ENCODE data around the gene ZCRB1. TPM values are rescaled to one million over a fixed set of nuclear protein-coding genes. Genes with fewer than 3 reads are reported as not detected.
"Not testable (repeated sequence)": the region's sequence is repeated elsewhere in the genome, so short reads cannot be mapped to it uniquely, and the experiment has no call there.

ZCRB1 gene, protein sequence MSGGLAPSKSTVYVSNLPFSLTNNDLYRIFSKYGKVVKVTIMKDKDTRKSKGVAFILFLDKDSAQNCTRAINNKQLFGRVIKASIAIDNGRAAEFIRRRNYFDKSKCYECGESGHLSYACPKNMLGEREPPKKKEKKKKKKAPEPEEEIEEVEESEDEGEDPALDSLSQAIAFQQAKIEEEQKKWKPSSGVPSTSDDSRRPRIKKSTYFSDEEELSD
- total RNA-seq, result 58.6 TPM
- long read RNA-seq, transcript ZCRB1-201 (8 exons, 1,827 nt), result major isoform, 38 of 66 reads
- long read RNA-seq, partial matches to known transcripts, result 28 of 66 reads
- long read RNA-seq, other reads (novel, unspliced or antisense), result 0 of 66 reads

DNA sequence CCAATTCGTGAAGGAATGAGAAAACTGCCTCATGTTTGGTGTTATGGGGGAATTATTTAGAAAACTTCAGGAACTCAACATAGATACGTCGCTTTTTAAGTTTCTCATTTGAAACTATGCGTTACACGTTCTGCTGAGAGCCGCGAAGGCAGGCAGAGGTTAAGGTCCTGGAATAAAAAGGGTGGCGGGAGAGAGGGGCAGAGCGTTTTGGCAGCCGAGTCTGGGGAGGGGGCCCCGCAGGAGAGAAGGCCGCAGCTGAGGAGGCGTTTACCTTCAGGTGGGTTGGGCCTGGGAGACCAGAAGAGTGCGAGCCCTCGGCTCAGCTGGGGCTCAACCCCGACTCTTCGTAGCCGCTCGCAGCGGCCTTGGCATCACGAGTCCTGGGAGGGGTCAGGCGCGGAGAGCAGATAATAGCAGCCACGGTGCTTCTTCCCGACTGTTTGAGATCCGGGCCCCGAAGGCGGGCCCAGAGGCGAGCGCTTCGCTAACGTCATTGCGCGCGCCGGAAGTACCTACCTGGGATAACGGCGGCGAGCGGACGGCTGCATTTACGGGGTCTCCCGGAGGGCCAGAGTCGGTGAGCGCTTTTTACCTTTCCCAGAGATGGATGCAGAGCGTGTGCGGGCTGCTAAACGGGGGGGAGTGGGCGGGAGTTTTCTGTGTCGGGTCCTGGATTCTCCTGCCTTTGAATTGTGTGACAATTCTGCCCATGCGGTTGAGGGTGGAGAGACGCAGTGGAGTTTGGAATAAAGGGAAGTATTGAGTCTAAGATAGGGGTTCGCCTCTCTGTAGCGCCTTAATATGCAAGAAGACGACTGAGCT lies at the start of gene ZCRB1, which contains the start of gene PPHLN1:
Gene ZCRB1 (minus strand): TSS at position 442 of the 822 bp plus-strand sequence. CDS start 1,992 bp downstream, outside the sequence.
Gene PPHLN1 (plus strand): TSS at position 515 of the 822 bp plus-strand sequence. CDS start 9,736 bp downstream, outside the sequence.
- ATAC-seq, result peak; percentile 99
- peak; percentile 89 for DNase-seq
- intact Hi-C loops (cut with micrococcal nuclease), result no loop called here

DNA sequence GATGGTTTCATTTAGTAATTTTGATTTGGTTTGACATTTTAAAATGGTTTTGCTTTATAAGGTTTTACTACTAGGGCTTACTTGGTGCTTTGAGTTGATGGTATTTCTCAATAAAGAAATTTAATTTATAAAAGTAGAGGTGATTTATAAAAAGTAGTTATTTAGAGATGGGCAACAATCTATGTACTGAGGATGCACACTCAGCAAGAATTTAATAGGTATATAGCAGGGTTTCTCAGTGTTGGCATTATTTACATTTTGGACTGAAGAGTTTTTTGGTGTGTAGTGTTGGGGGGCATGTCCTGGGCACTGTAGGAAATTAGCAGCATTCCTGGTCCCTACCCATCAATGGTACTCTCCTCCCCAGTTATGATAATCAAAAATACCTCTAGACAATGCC lies 47.8 kb upstream of the ZCRB1 start:
- intact Hi-C loops (cut with micrococcal nuclease), result no loop called here
- DNase-seq (no peak), ATAC-seq (no peak)

DNA sequence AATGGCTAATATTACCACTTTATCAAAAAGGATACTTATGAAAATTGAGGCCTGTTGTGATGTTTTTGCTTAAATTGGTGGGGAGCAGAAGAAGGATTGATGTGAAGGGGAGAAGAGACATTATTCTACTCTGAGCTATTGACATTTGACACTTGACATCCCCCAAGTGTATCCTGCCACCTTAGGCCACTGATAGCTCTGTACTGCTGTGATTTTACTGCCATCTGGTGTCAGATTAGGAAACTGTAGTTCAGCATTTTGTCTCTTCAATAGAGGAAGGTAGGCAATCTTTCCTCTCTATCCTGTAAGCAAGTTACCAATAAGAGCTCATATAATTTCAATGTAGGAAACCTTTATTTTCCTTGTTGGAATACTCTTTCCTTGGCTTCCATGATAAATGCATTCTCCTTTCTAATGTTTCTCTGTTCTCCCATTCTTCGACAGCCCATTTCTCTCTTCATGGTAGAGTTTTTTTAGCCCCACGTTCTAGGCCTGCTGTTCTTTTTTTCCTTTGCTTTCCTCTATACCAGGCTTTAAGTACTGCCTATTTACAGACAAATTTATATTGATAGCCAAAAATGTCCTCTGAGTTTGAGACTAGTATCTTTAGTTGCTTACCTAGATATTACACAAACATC lies 46.4 kb upstream of the ZCRB1 start:
- intact Hi-C loops (cut with micrococcal nuclease), result no loop called here
- ATAC-seq (peak; percentile 71), DNase-seq (no peak)

DNA sequence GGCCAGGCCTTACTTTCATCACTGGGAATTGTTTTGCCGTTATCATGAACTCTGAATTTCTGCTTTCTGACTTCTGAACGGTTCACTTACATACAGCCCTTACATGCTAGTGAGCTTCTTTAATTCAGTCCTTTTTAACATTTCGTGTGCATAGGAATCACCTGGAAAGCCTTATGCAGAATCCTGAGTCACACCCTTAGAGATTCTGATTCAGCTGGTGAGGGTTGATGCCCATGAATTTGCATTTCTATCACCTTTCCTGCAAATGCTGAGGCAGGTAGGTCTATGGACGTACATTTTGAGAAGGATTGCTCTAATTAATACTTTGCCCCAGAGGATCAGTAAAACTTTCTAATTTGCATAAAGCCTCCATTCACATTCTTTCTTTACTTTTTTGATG lies 44.1 kb upstream of the ZCRB1 start:
- DNase-seq, result no peak
- no peak for ATAC-seq
- intact Hi-C loops (cut with micrococcal nuclease), result no loop called here

DNA sequence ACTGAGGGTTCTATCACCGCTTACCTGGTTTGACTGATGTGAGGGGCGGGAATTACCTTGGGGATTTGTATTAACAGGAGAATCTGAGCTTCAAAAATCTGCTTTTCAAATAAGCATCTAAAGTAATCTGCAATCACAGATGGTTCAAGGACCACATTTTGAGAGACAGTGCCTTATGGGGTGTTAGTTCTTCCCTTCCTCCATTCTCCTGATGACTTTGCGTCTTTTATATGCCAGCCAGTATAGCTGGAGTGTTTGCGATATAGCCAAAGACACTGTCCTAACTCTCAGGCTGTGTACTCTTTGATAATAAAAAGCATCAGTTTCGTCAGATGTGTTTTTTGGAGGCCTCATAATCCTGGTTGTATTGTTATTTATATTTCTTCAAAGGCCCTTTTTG lies 39.6 kb upstream of the ZCRB1 start:
- intact Hi-C loops (cut with micrococcal nuclease), result no loop called here
- DNase-seq (no peak), ATAC-seq (no peak)

DNA sequence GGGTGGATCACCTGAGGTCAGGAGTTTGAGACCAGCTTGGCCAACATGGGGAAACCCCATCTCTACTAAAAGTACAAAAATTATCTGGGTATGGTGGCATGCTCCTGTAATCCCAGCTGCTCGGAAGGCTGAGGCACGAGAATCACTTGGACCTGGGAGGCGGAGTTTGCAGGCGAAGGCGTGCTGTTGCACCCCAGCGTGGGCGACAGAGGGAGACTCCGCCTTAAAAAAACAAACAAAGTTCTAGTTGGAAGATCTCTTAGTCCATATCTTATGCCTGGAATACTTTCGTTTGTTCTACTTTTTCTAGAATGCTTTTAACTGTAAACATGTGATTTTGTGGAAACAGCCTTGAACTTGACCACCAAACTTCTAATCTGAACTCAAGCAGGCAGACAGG lies 38.8 kb upstream of the ZCRB1 start:
- intact Hi-C loops (cut with micrococcal nuclease), result no loop called here
- DNase-seq, result no peak
- no peak for ATAC-seq

DNA sequence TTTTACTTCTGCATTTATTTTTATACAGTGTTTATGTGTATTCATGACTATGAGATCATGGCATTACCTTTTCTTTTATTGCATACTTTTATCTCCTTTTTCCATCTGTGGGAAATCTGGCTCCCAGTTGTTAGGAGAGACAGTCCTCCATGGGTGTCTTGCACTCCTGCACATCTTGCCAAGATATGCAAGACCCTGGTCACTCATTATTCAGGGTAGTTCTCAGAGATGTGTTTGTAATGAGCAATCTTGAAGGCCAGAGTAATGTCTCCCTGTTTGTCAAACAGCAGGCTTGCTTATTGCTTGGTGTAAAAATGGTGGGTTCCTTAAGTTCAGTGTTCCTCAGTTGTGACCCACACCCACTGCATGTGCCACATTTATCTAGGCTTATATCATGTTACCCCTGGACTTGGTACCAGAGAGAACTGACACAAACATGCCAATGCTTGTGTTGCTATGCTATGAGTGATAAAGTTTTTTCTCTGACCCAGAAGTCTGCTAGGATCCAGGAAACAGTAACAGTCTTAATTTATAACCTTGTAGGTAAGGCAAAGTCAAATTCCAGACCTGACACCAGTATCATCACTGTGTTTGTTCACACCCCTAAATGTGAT lies 36.9 kb upstream of the ZCRB1 start:
- intact Hi-C loops (cut with micrococcal nuclease), result no loop called here
- DNase-seq, result no peak
- no peak for ATAC-seq

DNA sequence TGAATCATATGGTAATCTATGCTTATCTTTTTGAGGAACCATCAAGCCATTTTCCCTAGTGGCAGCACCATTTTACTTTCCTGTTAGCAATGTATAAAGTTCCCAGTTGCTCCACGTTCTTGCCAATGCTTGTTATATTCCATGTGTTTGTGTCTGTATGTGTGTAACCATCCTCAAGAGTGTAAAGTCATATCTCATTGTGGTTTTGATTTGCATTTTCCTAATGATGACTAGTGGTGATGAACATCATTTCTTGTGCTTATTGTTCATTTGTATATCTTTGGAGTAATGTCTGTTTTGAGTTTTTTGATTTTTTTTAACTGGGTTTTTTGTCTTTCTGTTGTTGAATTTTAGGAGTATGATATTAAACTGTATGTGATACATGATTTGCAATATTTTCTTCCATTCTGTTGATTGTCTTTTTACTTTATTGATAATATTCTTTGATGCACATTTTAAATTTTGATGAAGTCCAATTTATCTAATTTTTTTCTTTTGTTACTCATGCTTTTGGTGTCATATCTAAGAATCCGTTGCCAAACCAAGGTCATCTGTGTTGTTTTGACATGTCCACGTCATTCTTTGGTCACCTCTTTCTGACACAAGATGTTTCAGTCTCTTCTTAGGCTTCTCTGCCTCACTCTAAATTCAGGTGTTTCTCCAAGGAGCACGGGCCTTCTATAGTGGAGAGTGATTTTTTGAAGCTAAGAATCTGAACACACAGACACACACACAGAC lies 36.2 kb upstream of the ZCRB1 start:
- DNase-seq, result no peak
- no peak for ATAC-seq
- intact Hi-C loops (cut with micrococcal nuclease), result no loop called here

DNA sequence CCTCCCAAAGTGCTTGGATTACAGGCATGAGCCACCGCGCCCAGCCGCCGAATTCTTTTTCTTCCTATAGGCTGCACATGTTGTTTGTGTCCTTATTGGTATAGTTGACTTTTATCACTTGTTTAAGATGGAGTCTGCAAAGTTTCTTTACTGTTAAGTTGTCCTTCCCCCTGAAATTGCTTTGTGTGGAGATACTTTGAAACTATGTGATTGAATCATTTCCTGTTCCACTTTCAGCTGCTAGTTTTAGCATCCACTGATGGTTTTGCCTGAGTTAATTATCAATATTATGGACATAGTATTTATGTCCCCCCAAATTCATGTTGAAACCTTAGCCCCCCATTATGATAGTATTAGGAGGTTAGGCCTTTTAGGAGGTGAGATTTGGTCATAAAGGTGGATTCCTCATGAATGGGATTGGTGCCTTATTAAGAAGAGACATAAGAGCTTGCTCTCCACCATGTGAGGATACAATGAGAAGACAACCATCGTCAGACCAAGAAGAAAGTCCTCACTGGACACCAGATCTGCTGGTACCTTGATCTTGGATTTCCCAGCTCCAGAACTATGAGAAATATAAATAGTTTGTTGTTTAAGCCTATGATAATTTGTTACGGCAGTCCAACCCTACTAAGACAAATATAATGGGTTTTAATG lies 35.0 kb upstream of the ZCRB1 start:
- DNase-seq, result no peak
- intact Hi-C loops (cut with micrococcal nuclease), result no loop called here
- ATAC-seq, result no peak

DNA sequence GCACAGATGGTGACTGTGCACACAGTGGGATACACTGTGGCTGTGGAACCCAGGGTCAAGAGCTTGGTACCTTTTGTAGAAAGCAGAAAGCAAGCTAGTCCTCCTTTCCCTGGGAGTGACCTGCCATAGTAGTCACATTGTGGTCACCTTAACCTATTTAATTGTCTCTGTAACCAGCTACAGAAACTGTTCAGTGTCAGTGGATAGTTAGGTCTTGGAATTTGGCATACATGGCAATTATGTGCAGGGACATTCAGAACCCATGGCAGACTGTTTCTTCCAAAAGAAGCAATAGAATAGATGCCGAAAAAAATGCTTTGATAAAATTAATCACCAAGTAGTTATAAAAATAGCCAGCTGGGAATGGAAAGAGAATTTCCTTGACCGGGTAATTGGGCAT lies 30.4 kb upstream of the ZCRB1 start:
- ATAC-seq (peak; percentile 87), DNase-seq (no peak)
- intact Hi-C loops (cut with micrococcal nuclease), result no loop called here

DNA sequence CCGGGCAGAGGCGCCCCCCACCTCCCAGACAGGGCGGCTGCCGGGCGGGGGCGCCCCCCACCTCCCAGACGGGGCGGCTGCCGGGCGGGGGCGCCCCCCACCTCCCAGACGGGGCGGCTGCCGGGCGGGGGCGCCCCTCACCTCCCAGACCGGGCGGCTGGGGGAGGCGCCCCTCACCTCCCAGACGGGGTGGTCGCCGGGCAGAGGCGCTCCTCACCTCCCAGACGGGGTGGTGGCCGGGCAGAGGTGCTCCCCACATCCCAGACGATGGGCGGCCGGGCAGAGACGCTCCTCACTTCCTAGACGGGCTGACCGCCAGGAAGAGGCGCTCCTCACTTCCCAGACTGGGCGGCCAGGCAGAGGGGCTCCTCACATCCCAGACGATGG lies 24.1 kb upstream of the ZCRB1 start:
- intact Hi-C loops (cut with micrococcal nuclease); DNase-seq; ATAC-seq: not testable (repeated sequence)

DNA sequence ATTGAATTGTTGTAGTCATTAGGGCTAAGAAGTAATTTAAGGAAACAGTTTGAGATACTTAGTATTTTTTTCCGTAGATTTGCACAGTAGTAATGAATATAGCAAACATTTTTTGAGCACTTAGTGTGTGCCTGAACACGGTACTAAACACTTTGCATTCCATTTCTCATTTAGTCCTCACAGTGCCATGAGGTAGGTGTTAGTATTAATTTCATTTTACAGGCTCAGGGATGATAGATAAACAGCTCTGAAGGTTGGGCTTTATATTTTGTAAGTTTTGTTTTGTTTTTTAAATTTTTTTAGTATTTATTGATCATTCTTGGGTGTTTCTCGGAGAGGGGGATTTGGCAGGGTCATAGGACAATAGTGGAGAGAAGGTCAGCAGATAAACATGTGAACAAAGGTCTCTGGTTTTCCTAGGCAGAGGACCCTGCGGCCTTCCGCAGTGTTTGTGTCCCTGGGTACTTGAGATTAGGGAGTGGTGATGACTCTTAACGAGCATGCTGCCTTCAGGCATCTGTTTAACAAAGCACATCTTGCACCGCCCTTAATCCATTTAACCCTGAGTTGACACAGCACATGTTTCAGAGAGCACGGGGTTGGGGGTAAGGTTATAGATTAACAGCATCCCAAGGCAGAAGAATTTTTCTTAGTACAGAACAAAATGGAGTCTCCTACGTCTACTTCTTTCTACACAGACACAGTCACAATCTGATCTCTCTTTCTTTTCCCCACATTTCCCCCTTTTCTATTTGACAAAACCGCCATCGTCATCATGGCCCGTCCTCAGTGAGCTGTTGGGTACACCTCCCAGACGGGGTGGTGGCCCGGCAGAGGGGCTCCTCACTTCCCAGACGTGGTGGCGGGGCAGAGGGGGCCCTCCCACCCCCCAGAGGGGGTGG lies 23.5 kb upstream of the ZCRB1 start:
- intact Hi-C loops (cut with micrococcal nuclease); DNase-seq: not testable (repeated sequence)
- ATAC-seq, result peak; percentile 58

DNA sequence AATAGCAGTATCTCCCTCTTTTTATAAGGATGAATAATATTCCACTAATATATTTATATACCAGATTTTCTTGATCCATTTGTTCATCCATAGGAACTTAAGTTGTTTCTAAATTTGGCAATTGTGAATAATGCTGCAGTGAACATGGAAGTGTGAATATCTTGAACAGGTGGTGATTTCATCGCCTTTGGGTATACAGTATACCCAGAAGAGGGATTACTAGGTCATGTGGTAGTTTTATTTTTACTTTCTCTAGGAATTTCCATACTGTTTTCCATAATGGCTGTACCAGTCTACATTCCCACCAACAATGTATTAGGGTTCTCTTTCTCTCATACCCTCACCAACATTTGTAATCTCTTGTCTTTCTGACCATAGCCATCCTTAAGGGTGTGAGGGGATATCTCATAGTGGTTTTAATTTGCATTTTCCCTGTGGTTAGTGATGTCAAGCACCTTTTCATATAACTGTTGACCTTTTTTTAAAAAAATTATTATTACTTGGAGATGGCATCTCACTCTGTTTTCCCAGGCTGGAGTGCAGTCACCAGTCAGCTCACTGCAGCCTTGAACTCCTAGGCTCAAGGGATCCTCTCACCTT lies 20.6 kb upstream of the ZCRB1 start:
- ATAC-seq, result no peak
- no peak for DNase-seq
- intact Hi-C loops (cut with micrococcal nuclease), result no loop called here

DNA sequence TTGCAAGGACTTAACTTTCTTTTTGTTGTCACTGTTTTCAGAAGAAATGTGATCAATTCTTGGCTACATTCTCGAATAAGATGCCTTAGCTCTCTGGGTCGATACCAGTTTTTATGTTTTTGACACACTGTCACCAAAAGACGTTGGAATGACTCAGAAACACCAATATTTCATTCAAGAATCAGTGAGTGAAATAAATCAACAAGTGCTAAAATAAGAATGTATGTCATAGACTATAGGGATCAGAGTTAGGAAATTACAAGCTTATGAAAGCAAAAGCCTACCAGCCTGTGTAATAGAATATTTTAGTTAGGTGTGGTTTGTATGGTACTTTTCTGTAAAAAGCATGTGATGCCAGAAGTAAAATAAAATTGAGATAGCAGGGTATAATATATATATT lies 17.8 kb upstream of the ZCRB1 start:
- intact Hi-C loops (cut with micrococcal nuclease), result no loop called here
- no peak for ATAC-seq
- no peak for DNase-seq

DNA sequence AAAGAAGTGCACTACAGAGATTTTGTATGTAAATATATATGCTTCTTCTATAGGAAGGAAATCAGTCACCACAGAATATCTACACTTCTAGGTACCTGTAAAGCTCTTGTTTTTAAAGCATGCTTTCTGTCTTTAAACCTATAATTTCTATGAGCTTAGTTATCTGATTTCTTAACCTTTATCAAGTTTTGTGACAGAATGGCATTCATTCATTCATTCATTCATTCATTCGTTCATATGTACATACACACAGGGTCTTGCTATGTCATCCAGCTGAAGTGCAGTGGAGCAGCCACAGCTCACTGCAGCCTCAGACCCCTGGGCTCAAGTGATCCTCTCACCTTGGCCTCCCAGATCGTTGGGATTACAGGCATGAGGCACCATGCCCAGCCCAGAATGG lies 16.1 kb upstream of the ZCRB1 start:
- no peak for ATAC-seq

DNA sequence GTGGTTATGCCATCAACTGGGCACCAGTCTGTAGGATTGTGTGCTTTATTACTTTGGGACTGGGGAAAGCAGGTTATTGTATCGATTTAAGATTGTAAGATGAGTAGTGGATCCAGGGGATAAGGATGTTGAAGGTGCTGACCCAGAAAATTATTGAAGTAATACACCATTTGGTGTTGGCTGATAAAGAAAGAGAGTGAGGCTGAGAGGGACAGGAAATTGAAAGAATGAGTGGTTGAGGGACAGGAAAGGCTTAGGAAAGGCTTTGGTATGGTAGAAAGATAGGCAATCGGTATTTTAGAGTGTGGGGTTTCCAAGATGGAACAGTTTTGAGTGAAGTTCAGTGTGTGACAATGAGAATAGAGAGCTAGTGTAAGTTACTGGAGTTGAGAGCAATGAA lies 12.4 kb upstream of the ZCRB1 start:
- DNase-seq (no peak), ATAC-seq (no peak)
- intact Hi-C loops (cut with micrococcal nuclease), result loop anchor here (2.0 to 10.0 kb wide), 2 partner anchors 209 to 1063 kb away; no protein-coding TSS in a partner anchor

More for the DNA sequence above, 16.1 kb upstream of the ZCRB1 start:
- intact Hi-C loops (cut with micrococcal nuclease), result no loop called here
- DNase-seq, result no peak

DNA sequence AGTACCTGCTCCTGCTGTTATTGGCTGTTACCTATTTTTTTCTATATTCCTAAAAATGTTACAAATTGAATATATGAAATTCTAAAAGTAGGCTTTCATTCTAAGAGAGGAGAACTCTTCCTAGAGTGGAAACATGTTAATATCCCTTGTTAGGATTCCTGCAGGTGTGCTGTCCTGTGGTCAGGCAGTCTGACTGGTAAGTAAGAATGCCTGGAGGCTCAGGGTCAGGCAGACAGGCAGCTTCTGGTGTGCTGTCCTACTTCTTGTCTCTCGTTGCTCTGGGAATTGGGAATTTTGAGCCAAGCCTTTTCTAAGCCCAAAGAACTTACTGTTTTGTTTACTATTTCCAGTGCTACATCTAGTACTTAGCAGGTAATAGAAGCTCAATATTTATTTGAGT lies 10.4 kb upstream of the ZCRB1 start:
- intact Hi-C loops (cut with micrococcal nuclease), result loop anchor here (10.0 kb wide), 1 partner anchor 1061 kb away; no protein-coding TSS in a partner anchor
- no peak for DNase-seq
- ATAC-seq, result no peak
